PC-3 (cell line): ENCODE data around the gene PAX1.

Experiments
- EZH2phosphoT487 ChIP-seq: fragments of 300-600 bp; sonication (generic); IDR thresholded peaks from 2 replicates; pipeline ENCODE4 v1.6.1; 2018; ENCODE audit warnings: mild to moderate bottlenecking, antibody characterized with exemption, low read length, borderline replicate concordance
- TF ChIP-seq, protein P1 (sequence below): fragments of 300-600 bp; sonication (generic); conservative IDR thresholded peaks from 2 replicates; pipeline ENCODE4 v1.5.1; 2017; ENCODE audit warnings: antibody characterized with exemption, low read depth, mild to moderate bottlenecking, low read length

DNA sequence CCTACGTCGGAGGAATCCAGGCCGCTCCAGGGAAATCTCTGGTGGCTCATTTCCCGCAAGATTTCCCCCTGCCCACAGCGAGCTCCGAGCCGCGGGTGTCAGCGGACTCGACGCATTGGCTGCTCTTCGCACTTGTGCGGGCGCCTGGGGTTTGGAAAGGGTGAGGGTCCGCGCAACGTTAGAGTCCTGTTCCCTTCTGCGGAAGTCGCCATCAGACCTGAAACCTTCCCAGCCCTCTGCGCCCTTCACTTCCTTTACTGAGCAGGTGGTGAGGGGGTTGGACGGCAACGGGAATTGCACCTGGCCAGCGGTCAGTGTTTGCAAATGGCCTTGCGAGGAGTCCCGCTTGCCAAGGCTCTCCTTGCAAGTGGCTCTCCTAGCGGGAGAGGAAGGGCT lies 8.4 kb downstream of the PAX1 start:
- TF ChIP-seq, protein P1, sequence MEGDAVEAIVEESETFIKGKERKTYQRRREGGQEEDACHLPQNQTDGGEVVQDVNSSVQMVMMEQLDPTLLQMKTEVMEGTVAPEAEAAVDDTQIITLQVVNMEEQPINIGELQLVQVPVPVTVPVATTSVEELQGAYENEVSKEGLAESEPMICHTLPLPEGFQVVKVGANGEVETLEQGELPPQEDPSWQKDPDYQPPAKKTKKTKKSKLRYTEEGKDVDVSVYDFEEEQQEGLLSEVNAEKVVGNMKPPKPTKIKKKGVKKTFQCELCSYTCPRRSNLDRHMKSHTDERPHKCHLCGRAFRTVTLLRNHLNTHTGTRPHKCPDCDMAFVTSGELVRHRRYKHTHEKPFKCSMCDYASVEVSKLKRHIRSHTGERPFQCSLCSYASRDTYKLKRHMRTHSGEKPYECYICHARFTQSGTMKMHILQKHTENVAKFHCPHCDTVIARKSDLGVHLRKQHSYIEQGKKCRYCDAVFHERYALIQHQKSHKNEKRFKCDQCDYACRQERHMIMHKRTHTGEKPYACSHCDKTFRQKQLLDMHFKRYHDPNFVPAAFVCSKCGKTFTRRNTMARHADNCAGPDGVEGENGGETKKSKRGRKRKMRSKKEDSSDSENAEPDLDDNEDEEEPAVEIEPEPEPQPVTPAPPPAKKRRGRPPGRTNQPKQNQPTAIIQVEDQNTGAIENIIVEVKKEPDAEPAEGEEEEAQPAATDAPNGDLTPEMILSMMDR: no peak
- no peak for TF ChIP-seq EZH2phosphoT487
